ENCODE measurements around the gene DBX1.
"Not testable (repeated sequence)": the region's sequence is repeated elsewhere in the genome, so short reads cannot be mapped to it uniquely, and the experiment has no call there.

Gene DBX1

DNA sequence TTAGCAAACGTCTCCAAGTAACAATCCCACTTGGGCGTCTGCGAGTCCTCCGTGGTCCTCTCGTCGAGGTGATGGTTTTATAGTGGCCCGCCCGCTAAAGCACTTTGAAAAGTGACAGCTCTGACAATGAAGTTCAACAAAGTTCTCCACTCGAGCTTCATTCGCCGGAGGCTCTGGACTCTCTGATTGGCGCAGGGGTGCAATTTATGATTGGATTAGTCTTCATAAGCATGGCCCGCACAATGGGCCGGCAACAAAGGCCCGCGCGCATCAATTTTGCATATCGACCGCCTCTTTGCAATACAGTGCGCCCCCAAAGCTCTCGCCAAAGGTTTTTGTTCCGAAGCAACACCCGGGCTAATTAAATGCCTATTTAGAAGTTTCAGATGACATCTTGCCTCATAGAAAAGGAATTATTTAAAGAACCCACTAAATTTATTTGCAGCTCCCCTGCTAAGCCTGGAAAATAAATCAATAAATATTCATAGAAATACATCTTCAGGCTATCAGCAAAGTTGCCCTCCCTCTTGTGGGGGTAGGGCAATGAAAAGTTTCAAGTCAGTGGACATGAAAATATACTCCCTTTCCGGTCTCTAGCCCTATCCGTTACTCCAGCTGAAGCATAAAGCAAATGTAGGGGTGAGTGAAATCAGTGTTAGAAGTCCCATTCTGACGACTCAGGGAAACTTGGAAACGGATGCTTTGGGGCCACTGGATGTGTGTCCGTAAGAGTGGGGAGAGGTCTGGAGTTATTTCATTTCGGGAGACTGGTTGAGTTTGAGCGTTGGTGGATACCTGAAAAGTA, at the start of gene DBX1:
Gene DBX1 (minus strand): TSS at position 51 of the 805 bp plus-strand sequence. CDS start 151 bp downstream, outside the sequence.
- FAIRE-seq (no peak), DNase-seq (ENCODE audit: extremely low spot score, insufficient read length, low read depth) (no peak)

- no peak for DNase-seq (ENCODE audit: extremely low spot score, insufficient read length, low read depth)
- no peak for FAIRE-seq
Observed at GRCh38 chr11:20208622-20209111, 48.4 kb upstream of the DBX1 start.

DNA sequence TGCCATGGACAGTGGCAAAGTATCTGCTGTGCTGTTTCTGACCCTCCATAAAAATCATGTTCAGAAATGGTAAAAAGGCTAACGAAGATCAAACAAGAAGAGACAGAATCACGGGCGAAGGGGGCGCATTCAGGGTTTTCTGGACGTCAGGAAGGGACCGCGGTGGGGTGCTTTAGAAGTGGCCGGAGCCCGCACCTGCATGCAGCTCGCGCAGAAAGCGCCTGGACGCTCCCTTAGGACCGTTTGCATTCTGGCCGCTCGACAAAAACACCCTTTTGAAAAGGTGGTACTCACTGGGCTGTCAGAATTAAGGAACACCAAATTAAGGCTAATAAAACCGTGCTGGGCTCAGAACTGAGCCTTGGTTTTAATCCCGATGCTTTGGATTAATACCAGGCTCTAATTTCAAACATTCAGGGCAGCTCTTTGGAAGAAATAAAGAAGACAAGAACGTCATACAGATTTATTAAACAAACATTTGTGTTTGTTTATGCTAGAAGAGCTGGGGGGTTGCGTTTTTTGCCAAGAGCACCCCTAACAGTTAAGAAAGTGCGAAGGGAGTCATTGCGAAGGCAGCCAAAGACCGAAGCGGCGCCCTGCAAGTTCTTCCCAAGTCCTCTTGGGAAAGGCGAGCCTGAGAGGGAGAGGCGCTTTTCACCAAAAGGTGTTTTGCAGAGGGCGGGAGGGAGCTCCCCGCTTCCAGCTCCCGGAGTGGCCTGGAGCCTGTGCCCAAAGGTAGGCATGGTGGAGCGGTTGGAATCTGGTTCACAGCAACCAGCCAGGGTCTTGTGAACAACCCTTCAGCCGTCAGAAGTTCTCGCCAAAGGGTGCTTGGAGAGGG, 47.7 kb upstream of the DBX1 start:
- FAIRE-seq (no peak), DNase-seq (ENCODE audit: extremely low spot score, insufficient read length, low read depth) (no peak)

DNA sequence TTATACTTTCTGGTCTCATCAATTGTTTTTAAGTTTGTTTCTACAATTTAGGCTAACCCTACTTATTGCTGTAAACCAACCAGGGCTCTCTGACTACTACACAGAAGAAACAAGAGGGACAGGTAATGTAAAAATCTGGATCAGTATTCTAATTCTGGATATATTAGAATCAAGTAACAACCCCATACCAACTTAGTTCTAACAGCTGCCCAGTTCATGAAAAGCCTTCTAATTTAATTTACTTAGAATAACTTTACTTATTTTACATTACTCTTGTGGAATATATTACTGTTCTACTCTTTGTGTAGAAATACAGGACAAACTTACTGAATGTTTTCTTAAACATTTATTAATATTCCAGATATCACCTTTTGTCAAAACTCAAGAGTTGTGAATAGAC, 45.5 kb upstream of the DBX1 start:
- DNase-seq (ENCODE audit: extremely low spot score, insufficient read length, low read depth) (no peak), FAIRE-seq (no peak)

DNA sequence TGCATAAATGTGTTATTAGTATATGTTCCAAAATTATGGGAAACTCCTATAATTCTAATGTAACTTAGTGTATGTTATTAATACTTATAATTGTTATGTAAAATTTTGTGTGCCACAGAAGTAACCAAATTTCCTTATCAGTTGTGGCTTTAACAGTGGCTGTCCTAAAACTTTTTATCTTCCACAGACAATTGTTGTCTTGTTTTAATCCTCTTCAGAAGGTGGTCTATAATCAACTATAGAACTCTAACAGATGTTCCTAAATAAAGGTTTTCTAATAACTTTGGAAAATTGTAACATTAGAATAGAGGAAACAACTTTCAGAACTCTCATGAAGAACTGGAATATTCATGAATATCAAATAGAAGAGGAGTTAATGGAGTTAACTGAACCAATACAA, 44.4 kb upstream of the DBX1 start:
- DNase-seq (ENCODE audit: extremely low spot score, insufficient read length, low read depth): no peak
- no peak for FAIRE-seq

DNA sequence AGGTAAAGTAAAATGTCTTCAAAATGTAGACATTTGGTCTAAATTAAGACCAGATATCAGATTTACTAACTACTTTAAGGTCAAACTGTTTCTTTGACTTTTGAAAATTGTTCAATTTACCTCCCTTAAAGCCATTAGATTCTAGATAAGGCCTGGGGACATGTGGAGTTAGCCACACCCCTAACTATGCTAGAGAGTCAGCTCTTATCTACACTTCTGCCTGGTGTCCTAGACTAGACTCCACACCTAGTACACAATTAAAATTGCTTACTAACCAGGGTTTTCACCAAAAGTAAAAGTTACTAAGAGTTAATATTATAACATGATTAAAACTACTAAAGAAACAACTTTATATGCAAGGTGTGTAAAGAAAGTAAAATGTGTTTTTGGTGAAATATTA, 43.6 kb upstream of the DBX1 start:
- FAIRE-seq: no peak

GRCh38 chr11:20201231-20201630, 41.0 kb upstream of the DBX1 start:
- no peak for FAIRE-seq
- DNase-seq (ENCODE audit: extremely low spot score, insufficient read length, low read depth): no peak

More for the DNA sequence above, 43.6 kb upstream of the DBX1 start:
- DNase-seq (ENCODE audit: extremely low spot score, insufficient read length, low read depth): no peak

- DNase-seq (ENCODE audit: extremely low spot score, insufficient read length, low read depth); FAIRE-seq: not testable (repeated sequence)
Observed at GRCh38 chr11:20200331-20200955, 40.2 kb upstream of the DBX1 start.

GRCh38 chr11:20197881-20198280, 37.6 kb upstream of the DBX1 start:
- FAIRE-seq: no peak
- DNase-seq (ENCODE audit: extremely low spot score, insufficient read length, low read depth): no peak

DNA sequence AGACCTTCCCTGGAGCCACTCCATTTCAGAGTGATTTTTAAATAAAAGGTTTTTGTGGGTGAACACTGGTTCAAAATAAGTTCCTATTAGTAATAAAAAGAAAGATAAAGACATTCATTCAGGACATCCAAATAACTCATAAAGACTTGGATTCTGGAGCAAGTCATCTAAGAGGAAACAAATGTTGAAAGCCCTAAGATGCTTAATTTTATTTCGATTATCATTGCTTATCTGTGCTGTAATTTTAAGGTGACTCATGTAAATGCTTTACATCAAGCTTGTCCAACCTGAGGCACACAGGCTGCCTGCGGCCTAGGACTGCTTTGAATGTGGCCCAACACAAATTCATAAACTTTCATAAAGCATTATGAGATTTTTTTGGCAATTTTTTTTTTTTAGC, 34.2 kb upstream of the DBX1 start:
- FAIRE-seq: no peak
- DNase-seq (ENCODE audit: extremely low spot score, insufficient read length, low read depth): no peak

GRCh38 chr11:20193307-20193706, 33.0 kb upstream of the DBX1 start:
- DNase-seq (ENCODE audit: extremely low spot score, insufficient read length, low read depth) (no peak), FAIRE-seq (no peak)

- DNase-seq (ENCODE audit: extremely low spot score, insufficient read length, low read depth) (no peak), FAIRE-seq (no peak)
Observed at GRCh38 chr11:20192641-20193040, 32.4 kb upstream of the DBX1 start.

- FAIRE-seq (no peak), DNase-seq (ENCODE audit: extremely low spot score, insufficient read length, low read depth) (no peak)
Observed at GRCh38 chr11:20192151-20192550, 31.9 kb upstream of the DBX1 start.

DNA sequence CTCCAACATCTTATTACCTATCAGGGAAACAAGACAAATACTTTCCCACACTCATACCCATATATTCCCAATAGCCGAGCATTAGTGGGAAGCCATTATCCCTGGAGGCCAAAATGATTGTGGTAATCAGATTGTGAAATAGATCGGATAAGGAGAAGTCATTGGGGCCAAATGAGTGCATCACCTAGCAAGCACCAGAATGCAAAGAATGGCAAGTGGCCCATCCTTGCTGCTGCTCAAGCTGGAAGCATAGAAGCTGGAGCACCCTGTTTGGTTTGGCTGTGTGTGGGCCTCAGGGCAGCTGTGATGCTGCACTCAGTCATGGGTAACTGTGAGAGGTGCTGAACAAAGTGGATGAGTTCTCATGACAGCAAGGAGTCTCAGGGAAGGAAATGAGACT, 18.7 kb upstream of the DBX1 start:
- no peak for FAIRE-seq
- DNase-seq (ENCODE audit: extremely low spot score, insufficient read length, low read depth): no peak

DNA sequence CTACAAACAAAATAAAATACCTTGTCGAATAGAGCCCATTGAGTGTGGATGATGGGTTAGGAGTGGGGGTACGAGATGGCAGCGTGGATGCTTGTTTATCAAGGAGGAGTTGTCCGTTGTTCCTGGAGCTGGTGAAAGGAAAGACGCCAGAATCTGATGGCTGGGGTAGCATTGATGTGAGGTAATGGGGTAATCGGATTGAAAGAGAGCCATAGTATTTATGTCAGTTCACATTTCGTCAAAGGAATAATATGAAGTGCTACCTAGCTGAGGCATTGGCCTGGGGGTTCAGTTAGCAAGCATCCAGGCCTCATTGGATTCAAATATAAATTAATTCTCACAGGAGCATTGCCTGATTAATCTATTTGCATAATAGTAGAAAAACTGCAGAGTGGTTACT, 16.9 kb upstream of the DBX1 start:
- FAIRE-seq: no peak
- DNase-seq (ENCODE audit: extremely low spot score, insufficient read length, low read depth): no peak

DNA sequence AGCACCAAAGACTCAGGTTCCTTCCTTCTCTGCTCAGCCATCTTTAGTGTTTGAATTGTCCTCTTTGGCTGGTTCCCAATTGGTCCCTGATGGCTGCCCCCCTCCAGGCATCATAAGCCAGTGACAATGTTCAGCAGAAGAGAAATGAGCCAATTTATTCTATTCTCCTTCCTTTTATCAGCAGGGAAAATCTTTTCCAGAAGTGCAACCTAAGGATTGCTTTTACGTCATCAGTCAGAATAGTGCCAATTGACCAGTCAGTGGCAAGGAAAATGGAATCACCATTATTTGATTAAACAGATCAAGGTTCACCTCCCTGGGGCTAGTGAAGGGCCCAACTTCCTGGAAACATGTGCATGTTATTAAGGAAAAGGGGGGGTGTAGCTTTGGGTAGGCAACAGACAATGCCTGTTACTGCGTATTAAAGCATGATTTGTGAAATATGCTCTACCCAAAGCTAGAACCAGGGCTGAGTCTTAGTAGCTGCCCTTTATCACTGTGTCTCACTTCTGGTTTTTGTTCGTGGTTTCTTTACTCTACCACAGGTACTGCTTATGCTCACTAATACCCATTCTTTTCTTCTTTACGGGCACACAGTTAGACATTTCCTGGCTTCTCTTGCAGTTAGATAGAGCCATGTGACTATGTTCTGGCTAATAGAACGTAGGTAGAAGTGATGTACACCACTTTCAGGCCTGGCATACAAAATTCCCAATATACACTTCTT, 12.6 kb upstream of the DBX1 start:
- no peak for FAIRE-seq
- DNase-seq (ENCODE audit: extremely low spot score, insufficient read length, low read depth): no peak

GRCh38 chr11:20163783-20164481, 3.7 kb upstream of the DBX1 start:
- DNase-seq (ENCODE audit: extremely low spot score, insufficient read length, low read depth) (no peak), FAIRE-seq (no peak)

- DNase-seq (ENCODE audit: extremely low spot score, insufficient read length, low read depth): no peak
- FAIRE-seq: no peak
Observed at GRCh38 chr11:20162824-20163782, 2.8 kb upstream of the DBX1 start.
